Anterior cingulate cortex (tissue), 58 donors: ENCODE data around the gene SGPL1.
"Not testable (repeated sequence)": the region's sequence is repeated elsewhere in the genome, so short reads cannot be mapped to it uniquely, and the experiment has no call there.

ENCODE experiments used
- DNase-seq, 58 donors: peaks; one replicate each; lab custom pipeline; 2025; lab: John Stamatoyannopoulos, UW

SGPL1 gene

DNA sequence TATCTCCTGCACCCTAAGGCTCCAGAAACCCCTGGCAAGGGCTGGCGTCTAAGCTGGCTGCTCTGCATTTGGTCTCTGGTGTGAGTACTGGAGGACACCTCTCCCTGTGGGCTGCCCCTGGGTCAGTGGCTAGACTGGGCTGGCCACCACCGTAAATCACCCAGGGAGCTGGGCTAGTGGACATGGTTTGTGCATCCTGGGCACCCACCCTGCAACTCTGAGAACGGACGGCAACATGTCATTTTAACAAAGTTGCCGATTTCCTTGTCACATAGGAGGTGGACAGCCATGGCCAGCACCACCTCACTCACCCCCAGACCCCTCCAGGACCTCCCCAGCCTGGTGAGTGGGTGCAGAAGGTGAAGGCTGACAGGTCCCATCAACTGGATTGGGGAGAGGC lies 99.5 kb downstream of the SGPL1 start:
- DNase-seq = no peak

DNA sequence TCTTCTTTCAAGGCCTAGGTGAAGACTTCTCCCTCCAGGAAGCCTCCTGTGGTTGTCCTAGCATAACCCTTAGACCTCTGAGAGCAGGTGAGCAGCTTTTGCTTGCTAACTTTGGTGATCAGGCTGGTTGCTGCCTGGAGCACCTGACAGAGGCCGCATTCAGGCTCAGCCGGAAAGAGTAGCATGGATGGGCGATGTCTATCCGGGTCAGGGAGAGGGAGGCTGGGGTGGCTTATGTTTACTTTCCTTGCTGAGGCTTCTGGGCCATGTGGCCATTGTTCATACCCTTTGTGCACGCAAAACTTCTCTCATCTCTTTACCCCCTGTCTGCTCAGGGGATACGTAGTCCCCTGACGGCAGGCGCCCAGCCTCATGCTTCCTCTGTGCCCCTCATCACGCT lies 100.1 kb downstream of the SGPL1 start:
- no peak for DNase-seq

DNA sequence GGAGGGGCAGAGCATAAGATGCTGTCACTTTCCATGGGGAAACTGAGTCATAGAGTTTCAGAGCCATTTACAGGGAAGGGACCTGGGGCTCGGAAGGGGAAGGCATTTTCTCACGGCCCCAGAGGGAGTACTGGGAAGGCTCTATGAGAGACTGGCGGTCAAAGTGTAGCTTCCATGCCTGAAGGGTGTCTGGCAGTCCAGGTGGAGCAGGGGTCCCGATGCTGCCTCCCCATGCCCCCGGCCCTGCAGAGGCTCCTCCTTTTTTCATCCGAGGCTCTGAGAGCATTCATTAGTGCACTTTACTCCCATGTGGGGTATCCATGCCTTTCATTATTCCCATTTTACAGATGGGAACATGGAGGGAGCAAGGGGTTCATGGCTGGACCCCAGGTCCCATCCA lies 100.5 kb downstream of the SGPL1 start:
- no peak for DNase-seq

DNA sequence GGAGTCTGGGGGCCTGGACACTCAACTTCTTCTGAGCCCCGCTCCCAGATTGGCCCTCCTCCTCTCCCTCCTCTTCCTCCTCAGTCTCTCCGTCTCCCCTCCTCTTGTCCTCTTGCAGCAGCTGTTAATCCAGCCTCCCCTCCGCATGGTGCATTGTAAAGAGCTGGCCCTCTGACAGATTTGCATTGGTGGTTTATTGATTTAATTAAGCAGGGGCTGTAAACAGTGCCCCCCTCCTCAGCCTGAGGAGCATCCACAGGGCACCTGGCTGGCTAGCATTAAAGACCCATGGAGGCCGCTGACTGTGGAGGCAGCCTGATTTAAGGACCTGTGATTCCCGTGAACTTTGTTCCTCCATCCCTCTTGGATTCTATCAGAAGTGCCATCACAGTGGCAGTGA lies 101.5 kb downstream of the SGPL1 start:
- no peak for DNase-seq

DNA sequence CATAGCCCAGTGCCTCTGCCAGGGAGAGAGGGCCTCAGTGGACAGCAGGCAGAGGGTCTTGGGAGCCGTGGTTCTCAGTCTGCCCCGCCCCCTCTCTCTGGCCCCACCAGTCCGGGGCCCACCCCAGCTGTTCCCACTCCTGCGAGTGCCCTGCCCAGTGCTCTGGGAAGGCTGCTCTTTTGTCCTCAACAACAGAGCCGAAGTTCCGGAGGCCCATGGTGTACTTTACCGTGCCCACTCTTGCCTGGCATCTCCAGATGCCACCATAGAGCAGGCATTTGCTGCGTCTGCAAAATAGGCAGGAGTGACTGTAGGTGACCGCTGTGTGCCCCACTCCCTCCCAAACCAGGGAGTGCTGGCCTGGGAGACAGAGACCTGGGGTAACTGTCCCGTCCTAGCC lies 101.9 kb downstream of the SGPL1 start:
- no peak for DNase-seq

DNA sequence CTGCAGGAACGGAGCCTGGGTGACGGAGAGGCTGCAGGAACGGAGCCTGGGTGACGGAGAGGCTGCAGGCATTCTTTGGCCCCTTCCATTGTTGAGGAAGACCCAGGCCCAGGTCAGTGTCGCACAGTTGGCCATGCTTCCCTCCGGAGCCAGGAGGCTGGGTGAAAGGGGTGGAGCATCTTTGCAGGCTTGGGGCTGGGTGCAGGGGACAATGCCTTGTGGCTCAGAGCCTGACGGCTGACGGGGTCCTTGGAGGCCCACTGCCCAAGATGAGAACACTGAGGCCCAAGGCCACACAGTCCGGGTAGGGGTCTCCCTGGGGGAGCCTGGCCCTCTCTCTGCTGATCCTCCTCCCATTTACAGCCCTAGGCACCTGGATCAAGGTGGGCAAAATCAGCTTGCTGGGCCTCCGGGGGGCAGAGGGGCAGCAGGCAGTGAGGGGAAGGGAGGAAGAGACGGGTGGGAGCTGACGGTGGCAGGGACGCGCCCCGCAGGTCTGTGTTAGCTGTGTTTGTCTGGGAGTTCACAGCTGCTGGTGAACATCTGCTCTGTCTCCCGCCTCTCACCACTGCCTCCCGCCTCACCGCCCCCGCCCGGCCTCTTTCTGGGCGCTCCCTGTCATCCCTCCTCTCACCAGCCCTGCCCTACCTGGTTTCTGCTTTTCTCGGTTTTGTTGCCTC lies 103.2 kb downstream of the SGPL1 start:
- peak in 10 of 58 donors; percentile 4 to 40 (median 22) for DNase-seq

DNA sequence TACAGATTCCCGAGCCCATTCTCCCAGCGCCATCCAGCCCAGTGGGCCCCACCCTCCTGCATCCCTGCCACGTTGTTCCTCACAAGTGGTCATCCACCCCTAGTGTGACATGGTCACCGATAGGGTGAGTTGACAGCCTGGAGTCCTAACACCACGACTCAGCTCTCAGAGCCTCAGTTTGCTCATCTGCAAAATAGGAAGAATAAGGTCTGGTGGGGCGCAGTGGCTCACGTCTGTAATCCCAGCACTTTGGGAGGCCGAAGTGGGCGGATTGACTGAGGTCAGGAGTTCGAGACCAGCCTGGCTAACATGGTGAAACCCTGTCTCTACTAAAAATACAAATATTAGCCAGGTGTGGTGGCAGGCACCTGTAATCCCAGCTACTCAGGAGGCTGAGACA lies 104.2 kb downstream of the SGPL1 start:
- DNase-seq = not testable (repeated sequence)

GRCh38 chr10:70920519-70920918 lies 104.8 kb downstream of the SGPL1 start:
- no peak for DNase-seq

GRCh38 chr10:70921285-70921684 lies 105.5 kb downstream of the SGPL1 start:
- DNase-seq = no peak

GRCh38 chr10:70923696-70924095 lies 107.9 kb downstream of the SGPL1 start:
- no peak for DNase-seq

GRCh38 chr10:70925377-70926225 lies 109.9 kb downstream of the SGPL1 start:
- DNase-seq = peak in 29 of 58 donors; percentile 6 to 60 (median 22)

GRCh38 chr10:70926226-70927000 lies 110.7 kb downstream of the SGPL1 start:
- DNase-seq = peak in 13 of 58 donors; percentile 3 to 36 (median 15)

DNA sequence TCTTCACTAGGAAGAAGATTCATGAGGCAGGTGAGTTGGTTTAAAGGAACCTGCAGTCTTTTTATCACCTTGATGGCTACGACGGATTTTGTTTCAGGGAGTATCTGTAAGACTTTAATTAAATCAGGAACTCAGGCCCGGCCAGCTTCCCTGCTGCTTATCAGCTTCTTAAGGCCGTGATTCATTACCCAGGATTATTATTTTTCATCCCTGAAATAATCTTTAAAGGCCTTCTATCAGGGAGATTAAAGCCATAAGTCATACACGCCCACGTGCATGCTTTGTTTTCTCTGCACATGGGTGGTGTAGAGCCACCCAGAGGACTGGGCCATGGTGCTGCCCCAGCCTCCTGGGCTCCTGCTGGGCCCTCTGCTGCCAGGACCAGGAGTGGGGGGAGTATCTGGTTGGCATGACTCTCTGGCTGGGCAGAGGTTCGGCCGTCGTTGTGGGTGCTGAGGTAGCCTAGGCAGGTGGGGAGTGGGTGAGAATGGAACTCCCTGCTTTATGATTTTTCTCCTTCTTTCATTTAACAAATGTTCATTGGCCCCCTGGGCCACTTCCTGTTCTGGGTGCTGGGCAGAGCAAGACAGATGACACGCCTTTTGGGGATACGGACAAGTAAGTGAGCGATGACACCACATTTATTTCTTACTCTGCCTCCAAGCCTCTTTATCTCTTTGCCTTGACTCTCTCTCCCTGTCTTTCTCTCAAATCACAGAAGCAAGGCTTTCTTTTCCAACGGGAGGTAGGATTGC lies 111.6 kb downstream of the SGPL1 start:
- no peak for DNase-seq

GRCh38 chr10:70928140-70928539 lies 112.4 kb downstream of the SGPL1 start:
- no peak for DNase-seq

- DNase-seq = peak in 5 of 58 donors; percentile 7 to 51 (median 17)
Observed at GRCh38 chr10:70930263-70931000, 114.7 kb downstream of the SGPL1 start.
